Uterus (tissue), 4 donors: ENCODE results near the gene SDHA. TPM values are rescaled to one million over a fixed set of nuclear protein-coding genes. Genes with fewer than 3 reads are reported as not detected.

Source experiments
- DNase-seq, 2 donors: peaks; one replicate each; pipeline ENCODE4 v3.0.0-alpha.2; 2019 to 2020
- H3K27ac ChIP-seq, 2 donors: fragments of 200-600 bp; sonication (generic); 1 replicate in 1 of 2; 2 replicates in 1 of 2; pipeline ENCODE4 v1.5.1; 2016 to 2018
- H3K27me3 ChIP-seq, 2 donors: fragments of 200-600 bp; sonication (generic); one replicate each; pipeline ENCODE4 v1.5.1; 2018 to 2019; ENCODE audit warnings: control low read depth in 1 of 2
- H3K36me3 ChIP-seq, 2 donors: fragments of 200-600 bp; sonication (generic); one replicate each; pipeline ENCODE4 v1.5.1; 2019; ENCODE audit warnings: control low read depth in 1 of 2
- H3K4me1 ChIP-seq, 2 donors: fragments of 200-600 bp; sonication (generic); one replicate each; pipeline ENCODE4 v1.5.1; 2018 to 2019; ENCODE audit warnings: control low read depth in 1 of 2
- H3K4me3 ChIP-seq, 2 donors: fragments of 200-600 bp; sonication (generic); 1 replicate in 1 of 2; 2 replicates in 1 of 2; pipeline ENCODE4 v1.5.1; 2018 to 2019; ENCODE audit warnings: mild to moderate bottlenecking in 1 of 2
- H3K9me3 ChIP-seq, 2 donors: fragments of 200-600 bp; sonication (generic); one replicate each; pipeline ENCODE4 v1.5.1; 2019; ENCODE audit warnings: control low read depth in 1 of 2
- POLR2A ChIP-seq, 2 donors: fragments of 450-650 bp; IDR thresholded peaks; one replicate each; pipeline ENCODE4 v1.6.1; 2016; ENCODE audit warnings: antibody characterized with exemption in 2 of 2, mild to moderate bottlenecking in 1 of 2, moderate library complexity in 1 of 2
- intact Hi-C: fragments of 100-400 bp; cut with DNase I; formaldehyde crosslinking; loops from one replicate; pipeline ENCODE4 v1.15.1; 2023; ENCODE audit warnings: low total_unique reads
- total RNA-seq, 4 donors: library from RNA; depleted of rRNA in 3 of 4; stranded (reverse); fragments of >200 nt in 3 of 4; gene quantifications; one replicate each; pipeline versions ENCODE4 v1.1.0 to v1.2.4, GENCODE V29; 2014 to 2023
- TF ChIP-seq, protein P1 (sequence below), 4 experiments: fragments of 200-600 bp in 2 of 4; fragments of 450-650 bp in 2 of 4; sonication (generic) in 2 of 4; IDR thresholded peaks; one replicate each; pipeline ENCODE4 v1.5.1; 2016 to 2019; ENCODE audit warnings: antibody characterized with exemption in 4 of 4, mild to moderate bottlenecking in 2 of 4, moderate library complexity in 1 of 4
- donor health status: DM: yes; HTN: yes; CAD: no.

SDHA gene
- total RNA-seq, 4 donors from 2014 or later = 39.1 to 97.1 (median 65.4) TPM

GRCh38 chr5:186091-187041, 31.8 kb upstream of the SDHA start:
- H3K4me3 ChIP-seq = no peak overlapping the region
- no peaks in the 10 kb centered on the region for H3K27me3 ChIP-seq
- H3K4me1 ChIP-seq = peaks cover 0 to 4% of the 10 kb centered on the region in 2 donors
- no peaks in the 10 kb centered on the region for H3K36me3 ChIP-seq
- intact Hi-C loops = no loop called here
- TF ChIP-seq, protein P1, sequence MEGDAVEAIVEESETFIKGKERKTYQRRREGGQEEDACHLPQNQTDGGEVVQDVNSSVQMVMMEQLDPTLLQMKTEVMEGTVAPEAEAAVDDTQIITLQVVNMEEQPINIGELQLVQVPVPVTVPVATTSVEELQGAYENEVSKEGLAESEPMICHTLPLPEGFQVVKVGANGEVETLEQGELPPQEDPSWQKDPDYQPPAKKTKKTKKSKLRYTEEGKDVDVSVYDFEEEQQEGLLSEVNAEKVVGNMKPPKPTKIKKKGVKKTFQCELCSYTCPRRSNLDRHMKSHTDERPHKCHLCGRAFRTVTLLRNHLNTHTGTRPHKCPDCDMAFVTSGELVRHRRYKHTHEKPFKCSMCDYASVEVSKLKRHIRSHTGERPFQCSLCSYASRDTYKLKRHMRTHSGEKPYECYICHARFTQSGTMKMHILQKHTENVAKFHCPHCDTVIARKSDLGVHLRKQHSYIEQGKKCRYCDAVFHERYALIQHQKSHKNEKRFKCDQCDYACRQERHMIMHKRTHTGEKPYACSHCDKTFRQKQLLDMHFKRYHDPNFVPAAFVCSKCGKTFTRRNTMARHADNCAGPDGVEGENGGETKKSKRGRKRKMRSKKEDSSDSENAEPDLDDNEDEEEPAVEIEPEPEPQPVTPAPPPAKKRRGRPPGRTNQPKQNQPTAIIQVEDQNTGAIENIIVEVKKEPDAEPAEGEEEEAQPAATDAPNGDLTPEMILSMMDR (IDR thresholded peaks at IDR 0.05) = no peak
- no peak for TF ChIP-seq POLR2A (IDR thresholded peaks at IDR 0.05)
- no peak for DNase-seq
- no peak overlapping the region for H3K27ac ChIP-seq
- no peaks in the 10 kb centered on the region for H3K9me3 ChIP-seq

DNA sequence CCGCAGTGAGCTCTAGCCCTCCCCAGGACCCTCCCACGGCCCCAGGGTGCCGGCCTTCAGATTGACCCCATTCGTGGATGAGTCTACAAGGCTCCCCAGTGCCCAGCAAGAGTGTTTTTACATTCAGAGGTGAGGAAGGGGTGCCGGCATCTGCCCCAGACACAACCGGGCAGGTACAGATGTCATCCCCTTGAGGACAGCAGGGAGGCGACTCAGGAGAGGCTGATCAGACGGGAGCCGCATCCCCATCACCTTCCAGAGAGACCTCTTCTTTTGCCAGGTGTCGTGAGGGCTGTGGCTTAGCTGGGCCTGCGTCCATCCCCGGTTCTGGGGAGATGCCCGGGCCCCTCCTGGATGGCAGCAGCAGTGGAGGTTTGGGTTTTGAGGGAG, 31.1 kb upstream of the SDHA start:
- Histone ChIP-seq H3K36me3 (no peaks in the 10 kb centered on the region), H3K27ac (no peak overlapping the region), H3K27me3 (no peaks in the 10 kb centered on the region), H3K4me1 (peaks cover 0 to 4% of the 10 kb centered on the region in 2 donors), H3K9me3 (no peaks in the 10 kb centered on the region), H3K4me3 (no peak overlapping the region)
- no peak for DNase-seq
- no peak for TF ChIP-seq POLR2A (IDR thresholded peaks at IDR 0.05)
- TF ChIP-seq, protein P1 (IDR thresholded peaks at IDR 0.05) = no peak
- intact Hi-C loops = no loop called here

DNA sequence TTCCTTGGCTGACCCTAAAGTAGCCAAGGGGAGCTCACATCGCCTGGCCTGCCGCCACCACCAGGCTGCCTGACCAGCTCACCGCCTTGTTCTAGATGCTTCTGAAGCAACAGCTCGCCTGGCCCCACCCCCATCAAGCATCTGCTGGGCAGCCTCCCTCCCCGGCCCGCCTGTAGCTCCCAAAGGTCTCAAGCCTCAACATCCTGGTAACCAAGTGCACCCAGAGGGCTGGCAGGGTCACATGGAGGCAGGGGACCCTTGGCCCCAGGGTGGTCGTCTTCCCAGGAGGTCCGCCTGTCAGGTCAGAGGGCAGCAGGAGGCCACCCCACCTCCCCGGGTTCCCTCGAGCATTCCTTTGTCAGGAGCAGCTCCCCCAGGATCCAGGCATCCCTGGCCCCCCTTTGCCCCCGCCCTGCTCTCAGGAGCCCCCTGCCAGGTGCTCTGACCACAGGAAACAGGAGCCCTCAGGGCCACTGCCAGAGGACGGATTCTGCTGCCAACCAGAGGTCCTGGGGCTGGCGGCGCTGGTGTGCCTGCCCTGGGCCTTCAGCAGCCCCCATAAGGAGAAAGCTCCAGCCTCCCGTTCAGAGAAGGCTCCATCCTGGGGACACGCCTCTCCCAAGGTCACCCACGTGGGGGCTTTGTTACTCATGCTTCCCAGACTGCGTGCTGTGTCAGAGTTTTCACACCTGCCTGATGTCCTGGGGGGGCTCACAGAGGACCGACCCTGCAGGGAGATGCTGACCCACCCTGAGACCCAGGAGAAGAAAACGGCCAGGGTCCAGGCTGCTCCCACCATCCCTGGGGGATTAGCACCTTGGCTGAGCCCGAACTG, 30.3 kb upstream of the SDHA start:
- TF ChIP-seq POLR2A (IDR thresholded peaks at IDR 0.05) = no peak
- TF ChIP-seq, protein P1 (IDR thresholded peaks at IDR 0.05) = no peak
- H3K36me3 ChIP-seq = no peaks in the 10 kb centered on the region
- H3K9me3 ChIP-seq = no peaks in the 10 kb centered on the region
- H3K27ac ChIP-seq = no peak overlapping the region
- intact Hi-C loops = no loop called here
- no peaks in the 10 kb centered on the region for H3K27me3 ChIP-seq
- H3K4me3 ChIP-seq = peak overlapping the region in 1 of 2 donors; percentile 20
- no peak for DNase-seq
- H3K4me1 ChIP-seq = peaks cover 0 to 4% of the 10 kb centered on the region in 2 donors

GRCh38 chr5:188488-189481, 29.3 kb upstream of the SDHA start:
- peak; percentile 76 to 87 for DNase-seq
- peaks cover 0 to 4% of the 10 kb centered on the region in 2 donors for H3K4me1 ChIP-seq
- no peak overlapping the region for H3K27ac ChIP-seq
- intact Hi-C loops = no loop called here
- H3K36me3 ChIP-seq = no peaks in the 10 kb centered on the region
- no peaks in the 10 kb centered on the region for H3K9me3 ChIP-seq
- no peak for TF ChIP-seq POLR2A (IDR thresholded peaks at IDR 0.05)
- TF ChIP-seq, protein P1 (IDR thresholded peaks at IDR 0.05) = peak; percentile 81 to 88 (median 87)
- H3K27me3 ChIP-seq = no peaks in the 10 kb centered on the region
- peak overlapping the region in 1 of 2 donors; percentile 20 for H3K4me3 ChIP-seq
